ENCODE measurements around the gene SPSB1. TPM values are rescaled to one million over a fixed set of nuclear protein-coding genes. Genes with fewer than 3 reads are reported as not detected.

SPSB1 gene
- total RNA-seq, 1 donor from 2014 or later, result 17.6 TPM

DNA sequence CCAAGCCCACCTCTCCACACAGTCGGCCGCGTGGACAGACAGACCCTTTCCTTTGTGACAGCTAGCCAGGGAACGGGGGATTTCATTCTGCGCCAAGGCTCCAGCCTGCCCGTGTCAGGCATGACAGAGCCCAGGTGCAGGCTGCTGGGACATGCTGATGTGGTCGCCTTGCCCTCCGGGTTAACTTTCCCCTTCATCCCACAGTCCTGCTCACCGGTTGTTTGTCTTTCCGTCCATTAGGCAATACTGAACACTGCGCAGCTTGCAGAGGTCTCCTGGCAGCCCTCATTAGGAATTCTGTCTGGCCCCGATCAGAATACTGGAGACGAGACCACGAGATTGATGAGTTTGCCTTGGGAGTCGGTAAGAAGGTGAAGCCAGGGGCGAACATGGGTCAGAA, 62.8 kb downstream of the SPSB1 start:
- Histone ChIP-seq H3K27me3 (ENCODE audit: low read depth) (no peaks in the 10 kb centered on the region), H3K9me3 (replicated peaks) (no peaks in the 10 kb centered on the region), H3K4me3 (no peak overlapping the region), H3K27ac (replicated peaks) (no peak overlapping the region), H3K36me3 (peaks cover 27% of the 10 kb centered on the region), H3K4me1 (peaks cover 16% of the 10 kb centered on the region)
- no peak for DNase-seq
- TF ChIP-seq, protein P1, sequence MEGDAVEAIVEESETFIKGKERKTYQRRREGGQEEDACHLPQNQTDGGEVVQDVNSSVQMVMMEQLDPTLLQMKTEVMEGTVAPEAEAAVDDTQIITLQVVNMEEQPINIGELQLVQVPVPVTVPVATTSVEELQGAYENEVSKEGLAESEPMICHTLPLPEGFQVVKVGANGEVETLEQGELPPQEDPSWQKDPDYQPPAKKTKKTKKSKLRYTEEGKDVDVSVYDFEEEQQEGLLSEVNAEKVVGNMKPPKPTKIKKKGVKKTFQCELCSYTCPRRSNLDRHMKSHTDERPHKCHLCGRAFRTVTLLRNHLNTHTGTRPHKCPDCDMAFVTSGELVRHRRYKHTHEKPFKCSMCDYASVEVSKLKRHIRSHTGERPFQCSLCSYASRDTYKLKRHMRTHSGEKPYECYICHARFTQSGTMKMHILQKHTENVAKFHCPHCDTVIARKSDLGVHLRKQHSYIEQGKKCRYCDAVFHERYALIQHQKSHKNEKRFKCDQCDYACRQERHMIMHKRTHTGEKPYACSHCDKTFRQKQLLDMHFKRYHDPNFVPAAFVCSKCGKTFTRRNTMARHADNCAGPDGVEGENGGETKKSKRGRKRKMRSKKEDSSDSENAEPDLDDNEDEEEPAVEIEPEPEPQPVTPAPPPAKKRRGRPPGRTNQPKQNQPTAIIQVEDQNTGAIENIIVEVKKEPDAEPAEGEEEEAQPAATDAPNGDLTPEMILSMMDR (IDR thresholded peaks at IDR 0.05; ENCODE audit: borderline replicate concordance), result no peak
- intact Hi-C loops (cut with micrococcal nuclease), result no loop called here

DNA sequence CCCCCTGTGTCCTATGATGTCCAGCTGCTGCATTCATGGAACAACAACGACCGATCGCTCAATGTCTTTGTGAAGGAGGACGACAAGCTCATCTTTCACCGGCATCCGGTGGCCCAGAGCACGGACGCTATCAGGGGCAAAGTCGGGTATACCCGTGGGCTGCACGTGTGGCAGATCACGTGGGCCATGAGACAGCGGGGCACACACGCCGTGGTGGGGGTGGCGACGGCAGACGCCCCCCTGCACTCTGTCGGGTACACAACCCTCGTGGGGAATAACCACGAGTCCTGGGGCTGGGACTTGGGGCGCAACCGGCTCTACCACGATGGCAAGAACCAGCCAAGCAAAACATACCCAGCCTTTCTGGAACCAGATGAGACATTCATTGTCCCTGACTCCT, 63.3 kb downstream of the SPSB1 start:
- no peak overlapping the region for H3K27ac ChIP-seq (replicated peaks)
- H3K9me3 ChIP-seq (replicated peaks), result no peaks in the 10 kb centered on the region
- TF ChIP-seq, protein P1 (IDR thresholded peaks at IDR 0.05; ENCODE audit: borderline replicate concordance), result no peak
- intact Hi-C loops (cut with micrococcal nuclease), result no loop called here
- no peak overlapping the region for H3K4me3 ChIP-seq
- H3K36me3 ChIP-seq, result peaks cover 27% of the 10 kb centered on the region
- DNase-seq, result no peak
- peaks cover 16% of the 10 kb centered on the region for H3K4me1 ChIP-seq
- no peaks in the 10 kb centered on the region for H3K27me3 ChIP-seq (ENCODE audit: low read depth)

- Histone ChIP-seq H3K27ac (replicated peaks) (no peak overlapping the region), H3K4me1 (peaks cover 18% of the 10 kb centered on the region), H3K27me3 (ENCODE audit: low read depth) (no peaks in the 10 kb centered on the region), H3K36me3 (peaks cover 27% of the 10 kb centered on the region), H3K4me3 (no peak overlapping the region), H3K9me3 (replicated peaks) (no peaks in the 10 kb centered on the region)
- intact Hi-C loops (cut with micrococcal nuclease), result no loop called here
- TF ChIP-seq, protein P1 (IDR thresholded peaks at IDR 0.05; ENCODE audit: borderline replicate concordance), result no peak
- no peak for DNase-seq
These were observed 64.3 kb downstream of the SPSB1 start for GRCh38 chr1:9356829-9357466.

GRCh38 chr1:9357958-9358357, 65.3 kb downstream of the SPSB1 start:
- Histone ChIP-seq H3K9me3 (replicated peaks) (no peaks in the 10 kb centered on the region), H3K36me3 (peaks cover 27% of the 10 kb centered on the region), H3K27ac (replicated peaks) (no peak overlapping the region), H3K4me3 (no peak overlapping the region), H3K4me1 (peaks cover 13% of the 10 kb centered on the region), H3K27me3 (ENCODE audit: low read depth) (no peaks in the 10 kb centered on the region)
- TF ChIP-seq, protein P1 (IDR thresholded peaks at IDR 0.05; ENCODE audit: borderline replicate concordance), result no peak
- intact Hi-C loops (cut with micrococcal nuclease), result no loop called here
- no peak for DNase-seq

DNA sequence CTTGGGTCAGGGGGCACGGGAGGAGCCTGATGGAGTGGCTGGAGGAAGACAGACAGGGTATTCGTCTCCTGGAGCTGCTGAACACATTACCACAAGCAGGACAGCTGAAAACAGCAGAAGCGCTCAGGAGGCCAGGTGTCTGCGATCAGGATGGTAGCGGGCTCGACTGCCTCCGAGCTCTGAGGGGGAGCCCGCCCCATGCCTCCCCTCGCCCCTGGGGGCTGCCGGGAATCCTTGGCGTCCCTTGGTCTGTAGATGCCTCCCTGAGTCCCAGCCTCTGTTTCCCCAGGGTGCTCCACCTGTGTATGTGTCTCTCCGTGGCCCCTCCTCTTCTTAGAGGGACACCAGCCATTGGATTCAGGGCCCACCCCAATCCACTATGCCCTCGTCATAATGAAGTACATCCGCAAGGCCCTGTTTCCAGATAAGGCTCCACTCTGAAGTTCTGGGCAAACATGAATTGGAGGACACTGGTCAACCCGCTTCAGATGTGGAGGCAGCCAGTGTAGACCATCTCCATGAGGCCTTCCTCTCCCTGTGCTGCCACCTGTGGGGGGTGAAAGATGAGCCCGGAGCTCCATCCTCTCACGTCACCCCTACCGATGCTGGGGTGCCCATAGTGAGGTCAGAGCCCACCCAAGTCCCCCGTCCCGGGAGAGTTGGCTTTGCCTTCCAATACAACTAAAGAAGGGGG, 67.8 kb downstream of the SPSB1 start:
- Histone ChIP-seq H3K27ac (replicated peaks) (no peak overlapping the region), H3K9me3 (replicated peaks) (no peaks in the 10 kb centered on the region), H3K27me3 (ENCODE audit: low read depth) (no peaks in the 10 kb centered on the region), H3K4me3 (no peak overlapping the region), H3K36me3 (peaks cover 27% of the 10 kb centered on the region), H3K4me1 (peaks cover 17% of the 10 kb centered on the region)
- TF ChIP-seq, protein P1 (IDR thresholded peaks at IDR 0.05; ENCODE audit: borderline replicate concordance), result no peak
- DNase-seq, result no peak
- intact Hi-C loops (cut with micrococcal nuclease), result no loop called here
